HG03558 (cell line): ENCODE measurements around the gene MED4.
A peak's percentile ranks its signal among the peaks of the same experiment; 100 is the strongest.

Experiments
- ATAC-seq: cut with Tn5 transposase; IDR thresholded peaks from one replicate; pipeline ENCODE4 v1.9.1; 2021; ENCODE audit warnings: moderate number of reproducible peaks; ENCODE audit not compliant: unreplicated experiment; ENCODE audit errors: extremely low read depth

The MED4 gene

GRCh38 chr13:48094781-48095502, at the start of gene MED4:
TSS of gene MED4 (minus strand) at chr13:48095104. CDS start at chr13:48095078, 26 bp downstream.
- ATAC-seq = peak; percentile 91

- ATAC-seq = no peak
Measured at GRCh38 chr13:48144413-48145035, 49.6 kb upstream of the MED4 start.

GRCh38 chr13:48142436-48142835, 47.5 kb upstream of the MED4 start:
- ATAC-seq = peak; percentile 89

- no peak for ATAC-seq
Measured at GRCh38 chr13:48138270-48138669, 43.4 kb upstream of the MED4 start.

GRCh38 chr13:48132961-48133360, 38.1 kb upstream of the MED4 start:
- ATAC-seq = no peak

GRCh38 chr13:48131533-48131932, 36.6 kb upstream of the MED4 start:
- ATAC-seq = no peak

- ATAC-seq = no peak
Measured at GRCh38 chr13:48126944-48127830, 32.3 kb upstream of the MED4 start.

- ATAC-seq = no peak
Measured at GRCh38 chr13:48125794-48126228, 30.9 kb upstream of the MED4 start.

GRCh38 chr13:48123812-48124211, 28.9 kb upstream of the MED4 start:
- ATAC-seq = no peak

- ATAC-seq = no peak
Measured at GRCh38 chr13:48121733-48122132, 26.8 kb upstream of the MED4 start.

GRCh38 chr13:48120241-48120640, 25.3 kb upstream of the MED4 start:
- ATAC-seq = no peak

GRCh38 chr13:48118030-48118429, 23.1 kb upstream of the MED4 start:
- ATAC-seq = no peak

GRCh38 chr13:48116808-48117207, 21.9 kb upstream of the MED4 start:
- ATAC-seq = no peak

GRCh38 chr13:48113756-48114130, 18.8 kb upstream of the MED4 start:
- ATAC-seq = no peak

- ATAC-seq = no peak
Measured at GRCh38 chr13:48112896-48113755, 18.2 kb upstream of the MED4 start.

GRCh38 chr13:48110931-48111721, 16.2 kb upstream of the MED4 start:
- ATAC-seq = no peak

- no peak for ATAC-seq
Measured at GRCh38 chr13:48110132-48110868, 15.4 kb upstream of the MED4 start.

- no peak for ATAC-seq
Measured at GRCh38 chr13:48108106-48108505, 13.2 kb upstream of the MED4 start.

- no peak for ATAC-seq
Measured at GRCh38 chr13:48097793-48098192, 2.9 kb upstream of the MED4 start.
